SK-N-MC (cell line): Measurements from ENCODE around the gene IQSEC1.

Experiments
- DNase-seq: peaks from one replicate; pipeline ENCODE4 v3.0.0-alpha.2; 2011; ENCODE audit warnings: low read depth, low spot score
- H3K27ac ChIP-seq: fragments of 200-600 bp; sonication (generic); 2 replicates; pipeline ENCODE4 v1.5.1; 2016; ENCODE audit warnings: mixed run types
- H3K36me3 ChIP-seq: fragments of 200-600 bp; sonication (generic); 2 replicates; pipeline ENCODE4 v1.6.1; 2017; ENCODE audit warnings: antibody characterized with exemption, low read length, mixed read lengths; ENCODE audit not compliant: insufficient read depth
- H3K4me3 ChIP-seq: fragments of 200-600 bp; sonication (generic); 2 replicates; pipeline ENCODE4 v1.5.1; 2016
- H3K9ac ChIP-seq: fragments of 200-600 bp; sonication (generic); 2 replicates; pipeline ENCODE4 v1.8.0; 2017; ENCODE audit warnings: mixed run types, mixed read lengths; ENCODE audit not compliant: insufficient read length
- H3K9me3 ChIP-seq: fragments of 200-600 bp; sonication (generic); 2 replicates; pipeline ENCODE4 v1.6.1; 2017; ENCODE audit warnings: low read depth, mild to moderate bottlenecking, antibody characterized with exemption, low read length, moderate library complexity, mixed read lengths
- EZH2 ChIP-seq: fragments of 200-600 bp; sonication (generic); IDR thresholded peaks from one replicate; pipeline ENCODE4 v1.6.1; 2017; ENCODE audit warnings: antibody characterized with exemption
- FOXP2 ChIP-seq: optimal IDR thresholded peaks from 2 replicates; pipeline ENCODE3; 2011; ENCODE audit warnings: mild to moderate bottlenecking, moderate library complexity; ENCODE audit not compliant: insufficient read depth; ENCODE audit errors: extremely low read length, control extremely low read depth
- POLR2AphosphoS5 ChIP-seq: IDR thresholded peaks from 2 replicates; pipeline ENCODE4 v1.6.1; 2012; ENCODE audit warnings: mild to moderate bottlenecking, low read depth, low read length, borderline replicate concordance

The IQSEC1 gene

GRCh38 chr3:12990306-12990705 lies 82.9 kb downstream of the IQSEC1 start:
- H3K4me3 ChIP-seq = no peak overlapping the region
- no peaks in the 10 kb centered on the region for H3K9me3 ChIP-seq
- H3K9ac ChIP-seq = no peak overlapping the region
- H3K27ac ChIP-seq = no peak overlapping the region
- TF ChIP-seq EZH2 = no peak
- TF ChIP-seq FOXP2 = no peak
- no peak for TF ChIP-seq POLR2AphosphoS5
- no peak for DNase-seq
- H3K36me3 ChIP-seq = no peaks in the 10 kb centered on the region

- TF ChIP-seq POLR2AphosphoS5 (no peak), FOXP2 (no peak), EZH2 (no peak)
- Histone ChIP-seq H3K4me3 (no peak overlapping the region), H3K27ac (no peak overlapping the region), H3K36me3 (no peaks in the 10 kb centered on the region), H3K9me3 (no peaks in the 10 kb centered on the region), H3K9ac (no peak overlapping the region)
- no peak for DNase-seq
Measured at GRCh38 chr3:12988728-12989454, 84.3 kb downstream of the IQSEC1 start.

DNA sequence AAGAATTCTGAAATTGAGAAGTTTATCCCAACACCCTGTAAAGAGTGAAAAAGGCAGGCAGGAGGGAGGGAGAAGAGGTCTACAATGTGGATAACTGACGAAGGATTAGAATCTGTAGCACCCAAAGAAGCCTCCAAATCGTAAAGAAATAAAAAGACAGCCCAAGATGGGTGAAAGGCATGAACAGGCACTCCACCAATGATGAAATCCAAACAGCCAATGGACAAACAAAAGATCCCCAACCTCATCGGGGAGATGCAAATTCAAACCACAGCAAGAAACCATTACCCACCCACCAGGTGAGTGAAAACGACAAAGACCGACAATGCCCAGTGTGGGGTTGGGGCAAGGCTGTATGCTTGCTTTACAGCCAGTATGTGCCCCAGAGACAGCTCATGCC lies 85.6 kb downstream of the IQSEC1 start:
- DNase-seq = no peak
- TF ChIP-seq EZH2 (no peak), POLR2AphosphoS5 (no peak), FOXP2 (no peak)

DNA sequence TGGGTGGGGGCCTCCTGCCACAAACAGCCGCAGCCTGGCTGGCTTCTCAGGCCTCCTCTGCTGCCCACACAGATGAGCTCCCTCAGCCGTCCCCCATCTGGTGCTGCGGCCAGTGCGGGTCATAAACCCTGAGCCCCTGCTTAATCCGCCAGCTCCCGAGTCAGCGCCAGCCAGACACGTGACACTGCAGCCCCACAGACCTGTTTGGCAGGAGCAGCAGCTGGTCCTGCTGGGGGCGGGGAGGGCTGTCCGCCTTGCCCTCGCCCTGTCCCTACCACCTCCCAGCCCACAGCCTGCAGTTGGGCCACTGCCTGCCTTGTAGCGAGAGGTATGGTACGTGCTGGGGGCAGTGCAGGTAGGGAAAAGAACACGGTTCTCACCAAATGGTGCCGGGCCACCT lies 86.2 kb downstream of the IQSEC1 start:
- no peak for DNase-seq
- no peak overlapping the region for H3K4me3 ChIP-seq
- H3K9me3 ChIP-seq = no peaks in the 10 kb centered on the region
- no peaks in the 10 kb centered on the region for H3K36me3 ChIP-seq
- TF ChIP-seq POLR2AphosphoS5 (no peak), EZH2 (no peak), FOXP2 (no peak)
- no peak overlapping the region for H3K9ac ChIP-seq
- no peak overlapping the region for H3K27ac ChIP-seq

More for the DNA sequence above, 85.6 kb downstream of the IQSEC1 start:
- H3K27ac ChIP-seq = no peak overlapping the region
- H3K9me3 ChIP-seq = no peaks in the 10 kb centered on the region
- H3K9ac ChIP-seq = no peak overlapping the region
- no peak overlapping the region for H3K4me3 ChIP-seq
- no peaks in the 10 kb centered on the region for H3K36me3 ChIP-seq

GRCh38 chr3:12986521-12986920 lies 86.7 kb downstream of the IQSEC1 start:
- H3K27ac ChIP-seq = no peak overlapping the region
- no peak overlapping the region for H3K9ac ChIP-seq

GRCh38 chr3:12986031-12986430 lies 87.2 kb downstream of the IQSEC1 start:
- Histone ChIP-seq H3K9ac (no peak overlapping the region), H3K4me3 (no peak overlapping the region), H3K36me3 (no peaks in the 10 kb centered on the region), H3K9me3 (no peaks in the 10 kb centered on the region), H3K27ac (no peak overlapping the region)
- TF ChIP-seq POLR2AphosphoS5 = no peak
- no peak for TF ChIP-seq EZH2
- no peak for TF ChIP-seq FOXP2
- no peak for DNase-seq

More at GRCh38 chr3:12986521-12986920, 86.7 kb downstream of the IQSEC1 start:
- TF ChIP-seq FOXP2 (no peak), POLR2AphosphoS5 (no peak)
- H3K36me3 ChIP-seq = no peaks in the 10 kb centered on the region
- no peak for DNase-seq
- no peaks in the 10 kb centered on the region for H3K9me3 ChIP-seq
- H3K4me3 ChIP-seq = no peak overlapping the region

DNA sequence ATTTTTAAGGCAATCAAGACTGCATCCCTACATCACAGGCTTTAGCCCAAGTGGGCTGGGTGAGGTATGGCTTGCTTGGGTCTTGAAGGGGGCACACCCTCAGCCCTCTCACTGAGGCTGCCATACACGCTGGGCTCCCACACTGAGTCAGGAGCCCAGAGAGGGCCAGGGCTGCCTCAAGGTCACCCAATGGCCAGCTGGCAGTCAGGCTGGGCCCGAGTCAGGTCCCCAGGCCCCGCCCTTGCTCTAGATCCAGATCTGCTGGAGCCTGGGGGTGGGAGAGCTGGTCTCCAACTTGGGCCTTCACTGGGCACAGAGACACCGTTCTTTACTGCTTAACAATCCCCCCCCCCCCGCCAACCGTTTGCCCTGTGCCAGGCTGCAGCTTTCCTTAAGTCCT lies 88.1 kb downstream of the IQSEC1 start:
- Histone ChIP-seq H3K36me3 (no peaks in the 10 kb centered on the region), H3K27ac (no peak overlapping the region), H3K4me3 (no peak overlapping the region), H3K9ac (no peak overlapping the region), H3K9me3 (no peaks in the 10 kb centered on the region)
- no peak for DNase-seq
- no peak for TF ChIP-seq EZH2
- TF ChIP-seq POLR2AphosphoS5 = no peak
- TF ChIP-seq FOXP2 = no peak

GRCh38 chr3:12984023-12984823 lies 89.0 kb downstream of the IQSEC1 start:
- Histone ChIP-seq H3K36me3 (no peaks in the 10 kb centered on the region), H3K4me3 (no peak overlapping the region), H3K27ac (no peak overlapping the region), H3K9ac (no peak overlapping the region), H3K9me3 (no peaks in the 10 kb centered on the region)
- DNase-seq = peak; percentile 30
- TF ChIP-seq POLR2AphosphoS5 = no peak
- TF ChIP-seq FOXP2 = no peak
- no peak for TF ChIP-seq EZH2

DNA sequence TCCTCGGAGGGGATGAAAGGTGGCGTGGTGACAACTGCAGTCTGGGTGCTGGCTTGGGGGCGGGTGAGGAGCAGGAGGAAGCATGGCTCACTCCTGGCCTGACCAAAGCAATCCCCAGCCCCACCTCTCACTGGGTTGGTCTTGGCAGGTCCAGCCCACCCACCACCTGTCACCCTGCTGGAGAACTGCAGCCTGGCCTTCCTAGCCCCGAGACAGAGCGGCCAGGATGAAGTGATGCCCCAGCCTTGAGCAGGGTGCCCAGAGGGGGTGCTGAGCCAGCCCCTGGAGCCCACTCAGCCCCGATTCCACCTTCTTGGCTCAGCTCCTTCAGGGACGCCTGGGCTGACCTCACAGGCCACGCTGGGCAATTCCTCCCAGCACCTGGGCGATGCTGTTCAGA lies 89.9 kb downstream of the IQSEC1 start:
- DNase-seq = no peak

More for the DNA sequence above, 89.9 kb downstream of the IQSEC1 start:
- no peak overlapping the region for H3K4me3 ChIP-seq
- TF ChIP-seq FOXP2 = no peak
- no peak for TF ChIP-seq POLR2AphosphoS5
- no peaks in the 10 kb centered on the region for H3K9me3 ChIP-seq
- H3K9ac ChIP-seq = no peak overlapping the region
- no peak overlapping the region for H3K27ac ChIP-seq
- H3K36me3 ChIP-seq = no peaks in the 10 kb centered on the region
